Cardiac muscle cell (in vitro differentiated cells and primary cell): ENCODE results near the gene HNRNPLL. TPM values are rescaled to one million over a fixed set of nuclear protein-coding genes. Genes with fewer than 3 reads are reported as not detected.

Experiments
- DNase-seq, 2 donors: peaks; one replicate each; pipeline versions ENCODE4 v3.0.0 to v3.0.0-alpha.2; 2010 to 2017; ENCODE audit warnings: low read depth in 1 of 2, low spot score in 1 of 2
- H3K27ac ChIP-seq: fragments of 200-600 bp; sonication (generic); 2 replicates; pipeline ENCODE4 v1.5.1; 2016
- H3K27me3 ChIP-seq: fragments of 200-600 bp; sonication (generic); 2 replicates; pipeline ENCODE4 v1.6.0; 2016; ENCODE audit warnings: control low read depth
- H3K36me3 ChIP-seq: fragments of 200-600 bp; sonication (generic); 2 replicates; pipeline ENCODE4 v1.5.1; 2016; ENCODE audit warnings: control low read depth
- H3K4me1 ChIP-seq: fragments of 200-600 bp; sonication (generic); 2 replicates; pipeline ENCODE4 v1.8.1; 2017; ENCODE audit warnings: low read depth, mild to moderate bottlenecking, mixed run types
- H3K4me3 ChIP-seq: fragments of 200-600 bp; sonication (generic); 2 replicates; pipeline ENCODE4 v1.5.1; 2016; ENCODE audit warnings: mild to moderate bottlenecking
- H3K9me3 ChIP-seq: fragments of 200-600 bp; sonication (generic); 2 replicates; pipeline ENCODE4 v1.5.1; 2017; ENCODE audit warnings: low read depth, mild to moderate bottlenecking, control low read depth
- CTCF ChIP-seq: IDR thresholded peaks from 2 replicates; pipeline ENCODE4 v1.5.1; 2012; ENCODE audit warnings: low read depth, mild to moderate bottlenecking, low read length
- polyA plus RNA-seq: library from polyadenylated mRNA; unstranded; fragments of >200 nt; fragmentation: Nextera tagmentation; extraction: Ambion mirVana; gene quantifications from 2 replicates; pipeline ENCODE4 v1.2.1, GENCODE V29; 2016
- total RNA-seq: library from RNA; depleted of rRNA; stranded (reverse); fragments of >200 nt; gene quantifications from 2 replicates; pipeline ENCODE4 v1.2.3, GENCODE V29; 2016

Gene HNRNPLL
- total and polyA plus RNA-seq, 2 experiments from 2014 or later: 65.4 to 76.2 TPM

GRCh38 chr2:38583994-38584393 is 18.7 kb downstream of the HNRNPLL start:
- Histone ChIP-seq H3K4me1 (no peaks in the 10 kb centered on the region), H3K27me3 (no peaks in the 10 kb centered on the region), H3K4me3 (no peak overlapping the region), H3K9me3 (no peaks in the 10 kb centered on the region), H3K27ac (no peak overlapping the region), H3K36me3 (peaks cover 36% of the 10 kb centered on the region)
- DNase-seq: no peak
- TF ChIP-seq CTCF: no peak

DNA sequence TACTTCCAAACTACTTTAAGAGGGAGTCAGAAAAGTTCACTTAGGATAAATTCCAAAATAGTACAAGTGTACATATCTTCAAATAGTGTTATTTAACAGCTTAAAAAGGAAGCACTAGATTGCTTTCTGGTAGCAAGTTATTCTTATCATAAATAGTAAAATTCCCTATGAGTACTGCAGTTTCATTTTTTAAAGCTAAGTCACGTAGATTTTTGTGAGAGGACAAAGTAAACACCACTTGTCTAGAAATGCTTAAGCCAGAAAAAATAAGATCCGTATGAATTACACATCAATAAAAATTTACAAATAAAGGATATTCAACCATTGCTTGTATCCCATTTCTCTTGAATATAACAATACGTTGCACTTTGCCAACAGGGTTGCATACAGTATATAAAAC is 19.2 kb downstream of the HNRNPLL start:
- DNase-seq: no peak
- Histone ChIP-seq H3K4me1 (no peaks in the 10 kb centered on the region), H3K27me3 (no peaks in the 10 kb centered on the region), H3K4me3 (no peak overlapping the region), H3K36me3 (peaks cover 36% of the 10 kb centered on the region), H3K27ac (peak overlapping the region; percentile 20), H3K9me3 (no peaks in the 10 kb centered on the region)
- no peak for TF ChIP-seq CTCF

DNA sequence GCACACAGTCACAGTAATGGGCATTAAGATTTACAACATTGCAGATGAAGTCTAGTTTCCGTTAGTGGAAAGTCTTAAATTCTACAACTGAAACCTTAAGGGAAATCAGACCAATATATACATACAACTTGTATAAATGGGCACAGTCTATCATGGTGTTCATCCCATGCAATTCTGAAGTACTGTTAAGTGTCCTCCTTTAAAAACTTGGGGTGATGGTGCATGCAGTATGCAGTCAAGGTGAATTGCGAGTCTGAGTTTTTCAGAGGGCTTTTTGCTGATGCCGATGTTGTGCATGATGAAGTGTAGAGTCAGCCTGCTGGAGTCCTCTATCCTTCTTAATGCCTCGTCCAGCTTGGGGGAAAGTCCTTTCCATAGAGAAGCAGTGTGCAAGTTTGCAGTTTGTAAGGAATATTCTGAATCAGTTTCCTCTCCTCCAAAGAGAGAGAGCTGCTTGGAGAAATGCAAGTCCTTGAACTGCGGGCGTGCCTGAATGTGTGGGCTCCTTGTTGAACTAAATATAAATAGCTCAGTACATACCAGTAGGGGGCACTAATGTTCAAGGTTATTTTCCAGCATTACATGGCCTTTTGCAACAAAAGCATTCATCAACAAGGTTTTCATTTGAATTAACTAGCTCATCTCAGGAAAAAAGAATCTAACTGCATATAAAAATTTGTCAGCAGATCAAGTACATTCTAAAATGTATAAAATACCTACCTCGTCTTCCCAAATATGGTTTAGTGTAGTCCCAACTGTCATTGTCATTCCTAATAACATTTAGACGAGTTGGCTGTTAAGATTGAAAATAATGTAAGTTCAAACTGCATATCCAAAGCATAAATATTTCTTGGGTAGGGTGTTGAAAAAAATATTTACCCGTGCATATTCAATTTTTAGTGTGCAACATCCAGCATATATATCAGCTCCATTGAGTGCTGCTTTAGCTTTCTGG is 21.3 kb downstream of the HNRNPLL start:
- Histone ChIP-seq H3K4me1 (no peaks in the 10 kb centered on the region), H3K4me3 (no peak overlapping the region), H3K27ac (peak overlapping the region; percentile 10), H3K27me3 (no peaks in the 10 kb centered on the region), H3K9me3 (no peaks in the 10 kb centered on the region), H3K36me3 (peaks cover 38% of the 10 kb centered on the region)
- DNase-seq: peak; percentile 85 to 87
- TF ChIP-seq CTCF: peak; percentile 51

DNA sequence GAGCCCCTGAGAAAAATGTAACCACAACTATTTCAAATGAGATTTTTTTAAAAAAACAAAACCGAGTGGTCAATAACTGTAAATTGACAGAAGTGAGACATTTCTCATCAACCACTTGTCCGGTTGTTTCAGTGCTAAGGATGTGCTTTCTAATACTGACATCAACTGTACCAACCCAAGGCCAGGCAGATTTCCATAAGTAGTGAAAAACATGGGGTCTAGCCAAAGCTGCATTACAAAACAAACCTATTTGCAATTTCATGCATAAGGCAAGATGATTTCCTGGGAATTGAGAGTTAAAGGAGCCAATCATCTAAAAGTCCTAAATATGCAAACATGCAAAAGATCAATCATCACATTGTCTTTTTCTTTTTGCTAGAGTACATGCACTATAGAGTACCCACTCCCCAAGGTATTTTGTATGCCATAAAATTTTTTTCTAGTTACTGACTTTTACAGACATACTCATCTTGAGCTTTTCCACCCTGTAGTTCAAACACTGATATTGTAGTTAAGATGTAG is 22.6 kb downstream of the HNRNPLL start:
- Histone ChIP-seq H3K4me3 (no peak overlapping the region), H3K27me3 (no peaks in the 10 kb centered on the region), H3K4me1 (no peaks in the 10 kb centered on the region), H3K27ac (no peak overlapping the region), H3K36me3 (peaks cover 35% of the 10 kb centered on the region), H3K9me3 (no peaks in the 10 kb centered on the region)
- TF ChIP-seq CTCF: no peak
- no peak for DNase-seq

DNA sequence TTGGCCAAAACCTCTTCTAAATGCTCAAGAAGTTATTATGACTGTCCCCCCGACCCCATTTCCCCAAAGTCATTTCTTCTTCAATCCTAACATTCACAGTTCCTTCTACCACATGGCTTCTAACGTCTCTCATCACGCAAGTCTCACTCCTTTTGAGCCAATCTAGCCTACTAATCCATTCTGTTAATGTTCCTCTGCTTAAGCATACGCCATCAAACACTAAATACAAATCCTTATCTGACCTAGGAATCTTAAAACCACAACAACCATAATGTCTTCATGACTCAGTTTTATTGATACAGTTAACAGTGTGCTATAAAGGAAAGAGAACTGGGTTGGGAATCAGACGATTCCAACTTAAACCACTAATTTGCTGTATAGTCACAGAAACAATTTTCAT is 23.9 kb downstream of the HNRNPLL start:
- H3K4me3 ChIP-seq: no peak overlapping the region
- DNase-seq: no peak
- H3K27me3 ChIP-seq: no peaks in the 10 kb centered on the region
- H3K36me3 ChIP-seq: peaks cover 23% of the 10 kb centered on the region
- no peak for TF ChIP-seq CTCF
- H3K4me1 ChIP-seq: no peaks in the 10 kb centered on the region
- H3K27ac ChIP-seq: no peak overlapping the region
- H3K9me3 ChIP-seq: no peaks in the 10 kb centered on the region
